GM18519 (cell line): ENCODE data around the gene OR4M2.
"Not testable (repeated sequence)": the region's sequence is repeated elsewhere in the genome, so short reads cannot be mapped to it uniquely, and the experiment has no call there.

Experiments used
- ATAC-seq: cut with Tn5 transposase; IDR thresholded peaks from one replicate; pipeline ENCODE4 v1.9.1; 2021; ENCODE audit warnings: mild to moderate bottlenecking, moderate library complexity; ENCODE audit not compliant: unreplicated experiment, low FRiP score

The OR4M2 gene, protein sequence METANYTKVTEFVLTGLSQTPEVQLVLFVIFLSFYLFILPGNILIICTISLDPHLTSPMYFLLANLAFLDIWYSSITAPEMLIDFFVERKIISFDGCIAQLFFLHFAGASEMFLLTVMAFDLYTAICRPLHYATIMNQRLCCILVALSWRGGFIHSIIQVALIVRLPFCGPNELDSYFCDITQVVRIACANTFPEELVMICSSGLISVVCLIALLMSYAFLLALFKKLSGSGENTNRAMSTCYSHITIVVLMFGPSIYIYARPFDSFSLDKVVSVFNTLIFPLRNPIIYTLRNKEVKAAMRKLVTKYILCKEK

DNA sequence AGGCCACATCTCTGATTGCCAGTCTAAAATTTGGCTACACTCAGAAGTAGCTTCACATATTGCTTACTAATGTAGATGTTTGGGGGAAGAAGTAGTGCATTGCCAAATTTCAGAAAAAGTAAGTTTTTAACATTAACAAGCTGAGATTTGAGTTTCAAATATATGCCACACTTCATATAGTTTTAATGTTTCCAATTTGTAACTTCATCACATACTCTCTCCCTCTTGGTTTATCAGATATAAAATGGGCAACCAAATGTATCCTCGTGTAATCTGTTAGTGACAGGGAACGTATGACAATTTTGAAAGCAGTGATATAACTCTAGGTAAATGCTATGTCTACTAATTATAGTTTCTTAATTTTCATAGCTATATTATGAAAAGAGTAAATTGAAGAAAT, at the start of gene OR4M2:
OR4M2 (plus strand) TSS at position 301 of the 400 bp plus-strand sequence; CDS start at position 399, 98 bp downstream.
- ATAC-seq: not testable (repeated sequence)

DNA sequence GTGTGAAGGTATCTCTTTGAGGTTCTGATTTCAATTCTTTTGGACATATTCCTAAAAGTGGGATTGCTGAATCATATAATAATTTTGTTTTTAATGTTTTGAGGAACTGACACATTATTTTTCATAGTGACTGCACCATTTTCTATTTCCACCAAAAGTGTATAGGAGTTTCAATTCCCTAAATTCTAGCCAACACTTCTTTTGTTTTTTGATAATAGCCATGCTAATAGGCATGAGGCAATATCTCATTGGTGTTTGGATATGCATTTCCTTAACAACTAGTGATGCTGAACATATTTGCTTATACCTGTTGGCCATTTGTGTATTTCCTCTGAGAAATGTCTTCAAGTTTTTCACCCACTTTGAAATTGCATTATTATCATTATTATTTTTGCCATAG, 11.1 kb upstream of the OR4M2 start:
- not testable (repeated sequence) for ATAC-seq

DNA sequence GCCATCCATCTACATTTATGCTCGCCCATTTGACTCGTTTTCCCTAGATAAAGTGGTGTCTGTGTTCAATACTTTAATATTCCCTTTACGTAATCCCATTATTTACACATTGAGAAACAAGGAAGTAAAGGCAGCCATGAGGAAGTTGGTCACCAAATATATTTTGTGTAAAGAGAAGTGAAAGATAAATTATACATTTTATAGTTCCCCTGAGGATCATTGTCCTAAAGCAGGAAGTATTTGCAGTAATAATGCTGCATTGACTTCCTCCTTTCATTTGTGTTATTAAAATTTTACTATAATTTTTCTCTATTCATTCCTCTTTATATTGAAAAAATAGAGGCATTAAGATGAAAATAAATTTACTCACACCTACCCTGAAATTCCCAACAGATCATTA, 1.1 kb downstream of the OR4M2 start:
- not testable (repeated sequence) for ATAC-seq

DNA sequence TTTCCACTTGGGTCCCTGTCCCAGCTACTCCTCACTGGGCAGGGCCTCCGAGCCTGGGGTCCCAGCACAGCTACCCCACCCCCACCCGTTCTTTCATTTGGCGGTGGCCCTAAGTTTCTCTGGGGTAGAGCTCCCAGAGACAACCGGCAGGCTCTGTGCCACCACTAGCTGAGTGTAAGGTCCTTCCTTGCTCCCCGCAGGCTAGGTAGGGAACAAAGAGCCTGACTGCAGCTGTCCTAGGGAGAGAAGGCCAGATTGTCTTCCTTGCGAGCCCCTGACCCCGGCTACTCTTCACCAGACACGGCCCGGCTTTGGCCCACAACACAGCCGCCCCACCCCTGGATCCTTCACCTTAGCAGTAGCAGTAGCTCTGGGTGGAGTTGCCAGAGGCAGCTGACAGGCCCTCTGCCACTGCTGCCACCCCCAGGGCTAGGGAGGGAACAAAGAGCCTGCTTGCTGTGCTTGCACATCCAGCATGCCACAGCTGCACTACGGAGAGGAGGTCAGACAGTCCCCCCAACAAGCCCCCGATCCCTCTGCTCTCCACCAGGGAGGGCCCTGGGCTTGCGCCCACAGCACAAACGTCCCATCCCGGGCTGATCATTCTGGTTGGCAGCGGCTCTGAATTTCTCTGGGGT, 18.4 kb downstream of the OR4M2 start:
- peak; percentile 33 for ATAC-seq

DNA sequence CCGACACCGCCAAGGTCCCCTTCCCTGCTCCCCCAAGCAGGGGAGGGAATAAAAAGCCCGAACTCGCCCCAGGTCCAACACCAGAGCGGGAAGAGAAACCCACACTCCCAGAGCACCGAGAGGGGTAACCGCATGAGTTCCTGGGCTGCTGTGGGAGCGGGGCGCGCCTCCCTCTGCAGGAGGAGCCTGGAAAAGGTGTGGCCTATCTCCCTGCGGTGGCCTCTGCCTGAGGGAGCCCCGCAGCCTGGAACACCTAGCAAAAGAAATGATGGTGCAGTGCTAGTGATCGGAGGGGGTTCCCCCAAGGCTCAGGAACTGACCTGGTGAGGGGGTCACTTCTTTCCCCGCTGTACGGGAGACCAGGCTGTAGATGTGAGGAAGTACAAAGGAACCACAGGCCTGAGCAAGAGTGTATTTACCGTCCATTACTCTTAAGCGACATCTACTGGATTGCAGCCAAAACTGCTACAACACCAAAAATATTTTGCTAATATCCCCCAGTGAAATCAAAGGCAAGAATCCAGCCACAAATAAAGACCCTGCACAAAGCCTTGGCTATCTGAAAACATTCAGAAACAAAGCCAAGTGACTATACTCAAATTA, 19.1 kb downstream of the OR4M2 start:
- peak; percentile 74 for ATAC-seq

DNA sequence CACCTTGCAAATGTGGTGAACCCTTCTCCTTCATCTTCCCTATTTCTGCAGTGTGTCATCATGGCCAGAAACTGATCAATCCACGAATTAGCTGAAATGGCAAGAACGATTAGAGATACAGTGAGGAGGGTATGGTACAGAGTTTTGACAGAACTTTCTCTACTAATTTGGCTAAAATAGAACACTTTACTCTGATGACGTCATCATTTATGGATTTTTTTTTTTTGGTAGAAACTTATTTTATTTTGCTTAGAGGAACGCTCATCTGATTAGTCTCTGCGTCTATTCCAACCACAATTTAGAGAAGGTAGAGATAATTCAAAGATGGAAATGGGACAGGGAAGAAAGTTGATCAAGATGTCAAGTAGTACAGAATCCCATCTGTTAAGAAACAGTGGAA, 41.7 kb downstream of the OR4M2 start:
- not testable (repeated sequence) for ATAC-seq
